B cell (primary cell): Measurements from ENCODE around the gene TBX1. TPM values are rescaled to one million over a fixed set of nuclear protein-coding genes. Genes with fewer than 3 reads are reported as not detected.

Source experiments
- ATAC-seq: fragments of 200-7000 bp; cut with Tn5 transposase; one replicate; pipeline ENCODE4 v1.10.0; 2021; ENCODE audit warnings: low read depth, mild to moderate bottlenecking, moderate number of reproducible peaks, moderate library complexity
- CTCF ChIA-PET: fragments of 350-600 bp; sonication (Branson Sonifier 250); formaldehyde crosslinking; loops from one replicate; lab custom pipeline; 2021; ENCODE audit warnings: antibody characterized with exemption, inconsistent platforms; lab: Charles Lee
- POLR2A ChIA-PET: fragments of 350-600 bp; sonication (Branson Sonifier 250); formaldehyde crosslinking; loops from one replicate; lab custom pipeline; 2021; ENCODE audit warnings: antibody characterized with exemption; lab: Charles Lee
- DNase-seq: peaks from one replicate; pipeline ENCODE4 v3.0.0; 2013
- H2AFZ ChIP-seq: 2 replicates; pipeline ENCODE4 v1.6.1; 2012; ENCODE audit warnings: mild to moderate bottlenecking, low read depth, low read length; ENCODE audit not compliant: insufficient read depth, poor library complexity, severe bottlenecking
- H3K27ac ChIP-seq, 2 donors: 1 replicate in 1 of 2; 2 replicates in 1 of 2; pipeline ENCODE4 v1.5.1; 2012 to 2013; ENCODE audit warnings: low read length in 2 of 2, mild to moderate bottlenecking in 2 of 2, moderate library complexity in 1 of 2
- H3K27me3 ChIP-seq, 4 experiments: fragments of 200-600 bp in 1 of 4; sonication (generic) in 1 of 4; replicated peaks in 1 of 4; 1 replicate in 2 of 4; 2 replicates in 2 of 4; pipeline versions ENCODE4 v1.6.1 to v1.7.0; 2013 to 2016; ENCODE audit warnings: low read length in 3 of 4, mild to moderate bottlenecking in 2 of 4, mixed read lengths in 1 of 4, moderate library complexity in 1 of 4; ENCODE audit not compliant: insufficient read depth in 4 of 4, control insufficient read depth in 3 of 4; ENCODE audit errors: control extremely low read depth in 1 of 4
- H3K36me3 ChIP-seq, 2 experiments: replicated peaks in 1 of 2; 1 replicate in 1 of 2; 2 replicates in 1 of 2; pipeline versions ENCODE4 v1.6.1 to v1.7.1; 2013; ENCODE audit warnings: low read length in 1 of 2; ENCODE audit not compliant: insufficient read depth in 2 of 2, control insufficient read depth in 1 of 2; ENCODE audit errors: control extremely low read depth in 1 of 2, extremely low read depth in 1 of 2
- H3K4me1 ChIP-seq, 2 donors: fragments of 200-600 bp in 1 of 2; sonication (generic) in 1 of 2; 1 replicate in 1 of 2; 2 replicates in 1 of 2; pipeline versions ENCODE4 v1.5.1 to v1.6.1; 2013 to 2017; ENCODE audit warnings: low read length in 2 of 2; ENCODE audit not compliant: control insufficient read depth in 2 of 2, insufficient read depth in 2 of 2
- H3K4me2 ChIP-seq: replicated peaks from 2 replicates; pipeline ENCODE3; 2012; ENCODE audit warnings: mild to moderate bottlenecking, low read depth, low read length; ENCODE audit not compliant: poor library complexity, severe bottlenecking
- H3K4me3 ChIP-seq, 5 experiments: fragments of 200-600 bp in 1 of 5; sonication (generic) in 1 of 5; 1 replicate in 3 of 5; 2 replicates in 2 of 5; pipeline versions ENCODE4 v1.5.1 to v1.7.0; 2011 to 2016; ENCODE audit warnings: low read length in 4 of 5, mild to moderate bottlenecking in 4 of 5, low read depth in 2 of 5, control low read depth in 1 of 5, moderate library complexity in 1 of 5; ENCODE audit not compliant: insufficient read depth in 1 of 5; ENCODE audit errors: control extremely low read depth in 1 of 5, extremely low read depth in 1 of 5
- H3K79me2 ChIP-seq: fragments of 200-600 bp; sonication (generic); one replicate; pipeline ENCODE4 v1.6.0; 2016; ENCODE audit warnings: low read length; ENCODE audit not compliant: control insufficient read depth, insufficient read depth
- H3K9ac ChIP-seq: fragments of 200-600 bp; sonication (generic); 2 replicates; pipeline ENCODE4 v1.6.1; 2017; ENCODE audit warnings: mild to moderate bottlenecking, low read length, moderate library complexity
- H3K9me3 ChIP-seq, 3 donors: one replicate each; pipeline versions ENCODE4 v1.6.1 to v1.7.1; 2013; ENCODE audit warnings: low read length in 2 of 3; ENCODE audit not compliant: control insufficient read depth in 2 of 3, insufficient read depth in 1 of 3; ENCODE audit errors: control extremely low read depth in 1 of 3
- H4K20me1 ChIP-seq: 2 replicates; pipeline ENCODE4 v1.6.0; 2012; ENCODE audit warnings: mild to moderate bottlenecking, low read length; ENCODE audit not compliant: insufficient read depth, control insufficient read depth, poor library complexity, severe bottlenecking
- H3K27ac Mint-ChIP-seq: one replicate; pipeline ENCODE4 v1.8.0; 2021; ENCODE audit warnings: mixed read lengths
- H3K27me3 Mint-ChIP-seq: one replicate; pipeline ENCODE4 v1.8.0; 2021; ENCODE audit warnings: mixed read lengths
- H3K4me1 Mint-ChIP-seq: one replicate; pipeline ENCODE4 v1.8.0; 2021; ENCODE audit warnings: mixed read lengths
- H3K4me3 Mint-ChIP-seq: one replicate; pipeline ENCODE4 v1.8.0; 2021; ENCODE audit warnings: mixed read lengths
- H3K9me3 Mint-ChIP-seq: one replicate; pipeline ENCODE4 v1.8.0; 2022; ENCODE audit warnings: mixed read lengths; ENCODE audit not compliant: insufficient read depth
- CTCF ChIP-seq: fragments of 200-600 bp; IDR thresholded peaks from one replicate; pipeline ENCODE4 v1.8.0; 2022; ENCODE audit warnings: antibody characterized with exemption, mild to moderate bottlenecking
- EZH2 ChIP-seq: IDR thresholded peaks from 2 replicates; pipeline ENCODE4 v1.6.1; 2012; ENCODE audit warnings: borderline replicate concordance, low read depth, mild to moderate bottlenecking, moderate library complexity, low read length; ENCODE audit not compliant: insufficient read depth, poor library complexity, severe bottlenecking
- WGBS: methylation state at CpG from one replicate; pipeline ENCODE4 v1.1.5; 2013; ENCODE audit warnings: missing lambda C conversion rate; ENCODE audit not compliant: insufficient coverage; 5-methylcytosine and 5-hydroxymethylcytosine counted together
- intact Hi-C: fragments of 100-400 bp; cut with micrococcal nuclease; formaldehyde crosslinking; loops from one replicate; pipeline ENCODE4 v1.10.0; 2022
- polyA plus RNA-seq: library from polyadenylated mRNA; depleted of rRNA; stranded (reverse); fragments of >200 nt; gene quantifications from 2 replicates; pipeline ENCODE4 v1.2.3, GENCODE V29; 2012
- total RNA-seq, 2 donors: library from RNA; stranded (reverse); fragments of 120-200 nt in 1 of 2; gene quantifications; 1 replicate in 1 of 2; 2 replicates in 1 of 2; pipeline versions ENCODE4 v1.2.3 to v1.2.4, GENCODE V29; 2013 to 2022

TBX1 gene
- total and polyA plus RNA-seq, 2 donors (not counting 1 experiment from before 2014, with no cell fraction given) = not detected

GRCh38 chr22:19730655-19731360 is 29.8 kb upstream of the TBX1 start:
- Histone ChIP-seq H2AFZ (peak overlapping the region; percentile 78), H3K9me3 (no peaks in the 10 kb centered on the region), H3K27ac (no peak overlapping the region), H3K4me3 (peak overlapping the region in 4 of 5 experiments; percentile 10 to 45 (median 34)), H3K4me1 (peaks cover 6 to 9% of the 10 kb centered on the region in 2 donors), H3K36me3 (no peaks in the 10 kb centered on the region), H3K79me2 (no peaks in the 10 kb centered on the region), H3K4me2 (peak overlapping the region; percentile 93), H3K27me3 (peaks cover 0 to 9% (median 0%) of the 10 kb centered on the region in 4 experiments), H4K20me1 (no peaks in the 10 kb centered on the region), H3K9ac (peak overlapping the region; percentile 63)
- peak; percentile 93 for TF ChIP-seq CTCF
- no peak for TF ChIP-seq EZH2
- H3K4me1 Mint-ChIP-seq = peaks cover 2% of the 10 kb centered on the region
- H3K27ac Mint-ChIP-seq = no peak overlapping the region
- H3K4me3 Mint-ChIP-seq = peak overlapping the region; percentile 84
- CTCF ChIA-PET = interaction anchor here (0.6 to 6.6 kb wide), 48 partner anchors 10 to 817 kb away, joined by 3 to 210 read pairs (median 4); partner anchors contain the start of genes COMT and TXNRD2
- DNase-seq (peak; percentile 86), ATAC-seq (peak; percentile 90)
- 7% methylated on average over 48 of the region's 48 CpGs for WGBS
- no peaks in the 10 kb centered on the region for H3K9me3 Mint-ChIP-seq
- POLR2A ChIA-PET = interaction anchor here (0.6 to 1.4 kb wide), 2 partner anchors 179 to 240 kb away, joined by 3 to 4 read pairs; no protein-coding TSS in a partner anchor
- peaks cover 3% of the 10 kb centered on the region for H3K27me3 Mint-ChIP-seq
- intact Hi-C loops = loop anchor here (1.0 kb wide), 1 partner anchor 216 kb away; no protein-coding TSS in a partner anchor
